Measurements from ENCODE around the gene AFF1.
"Not testable (repeated sequence)": the region's sequence is repeated elsewhere in the genome, so short reads cannot be mapped to it uniquely, and the experiment has no call there.

Gene AFF1

GRCh38 chr4:87057835-87058355 lies 123.1 kb downstream of the AFF1 start:
- DNase-seq (ENCODE audit: low read depth), result no peak

GRCh38 chr4:87058356-87059073 lies 123.7 kb downstream of the AFF1 start:
- DNase-seq (ENCODE audit: low read depth), result peak; percentile 20

- DNase-seq (ENCODE audit: low read depth), result no peak
These were observed 126.1 kb downstream of the AFF1 start for GRCh38 chr4:87060957-87061356.

- DNase-seq (ENCODE audit: low read depth), result no peak
These were observed 130.2 kb downstream of the AFF1 start for GRCh38 chr4:87065021-87065420.

- DNase-seq (ENCODE audit: low read depth), result no peak
These were observed 131.8 kb downstream of the AFF1 start for GRCh38 chr4:87066403-87067123.

- DNase-seq (ENCODE audit: low read depth), result no peak
These were observed 132.5 kb downstream of the AFF1 start for GRCh38 chr4:87067124-87067885.

GRCh38 chr4:87068583-87069021 lies 133.8 kb downstream of the AFF1 start:
- no peak for DNase-seq (ENCODE audit: low read depth)

- DNase-seq (ENCODE audit: low read depth), result no peak
These were observed 134.4 kb downstream of the AFF1 start for GRCh38 chr4:87069037-87069742.

GRCh38 chr4:87071401-87071800 lies 136.6 kb downstream of the AFF1 start:
- no peak for DNase-seq (ENCODE audit: low read depth)

- DNase-seq (ENCODE audit: low read depth), result not testable (repeated sequence)
These were observed 137.7 kb downstream of the AFF1 start for GRCh38 chr4:87072545-87072944.

- peak; percentile 7 for DNase-seq (ENCODE audit: low read depth)
These were observed 138.6 kb downstream of the AFF1 start for GRCh38 chr4:87073199-87074120.

- DNase-seq (ENCODE audit: low read depth), result no peak
These were observed 139.3 kb downstream of the AFF1 start for GRCh38 chr4:87074121-87074488.

GRCh38 chr4:87075876-87076275 lies 141.1 kb downstream of the AFF1 start:
- DNase-seq (ENCODE audit: low read depth), result no peak

- DNase-seq (ENCODE audit: low read depth), result no peak
These were observed 142.0 kb downstream of the AFF1 start for GRCh38 chr4:87076690-87077358.

GRCh38 chr4:87077914-87078585 lies 143.2 kb downstream of the AFF1 start:
- DNase-seq (ENCODE audit: low read depth), result no peak

GRCh38 chr4:87078987-87079486 lies 144.2 kb downstream of the AFF1 start:
- no peak for DNase-seq (ENCODE audit: low read depth)

GRCh38 chr4:87079967-87080366 lies 145.2 kb downstream of the AFF1 start:
- DNase-seq (ENCODE audit: low read depth), result no peak

GRCh38 chr4:87080462-87080861 lies 145.7 kb downstream of the AFF1 start:
- DNase-seq (ENCODE audit: low read depth), result no peak

- no peak for DNase-seq (ENCODE audit: low read depth)
These were observed 147.0 kb downstream of the AFF1 start for GRCh38 chr4:87081826-87082225.
